ENCODE measurements around the gene GAL3ST3.

The GAL3ST3 gene

GRCh38 chr11:66042227-66042995, 6.5 kb downstream of the GAL3ST3 start:
- no peak overlapping the region for H3K27ac ChIP-seq
- no peak for TF ChIP-seq ZFX (IDR thresholded peaks at IDR 0.05)
- no peak for TF ChIP-seq CTCF (conservative IDR thresholded peaks at IDR 0.05)

GRCh38 chr11:66039765-66040164, 9.2 kb downstream of the GAL3ST3 start:
- no peak overlapping the region for H3K27ac ChIP-seq
- TF ChIP-seq CTCF (conservative IDR thresholded peaks at IDR 0.05) (no peak), ZFX (IDR thresholded peaks at IDR 0.05) (no peak)

GRCh38 chr11:66037327-66037726, 11.6 kb downstream of the GAL3ST3 start:
- TF ChIP-seq ZFX (IDR thresholded peaks at IDR 0.05) (no peak), CTCF (conservative IDR thresholded peaks at IDR 0.05) (no peak)
- H3K27ac ChIP-seq: no peak overlapping the region

- TF ChIP-seq CTCF (conservative IDR thresholded peaks at IDR 0.05): no peak
- no peak for TF ChIP-seq ZFX (IDR thresholded peaks at IDR 0.05)
- H3K27ac ChIP-seq: no peak overlapping the region
Measured at GRCh38 chr11:66036334-66036710, 12.6 kb downstream of the GAL3ST3 start.

GRCh38 chr11:66035653-66036333, 13.2 kb downstream of the GAL3ST3 start:
- no peak overlapping the region for H3K27ac ChIP-seq
- TF ChIP-seq ZFX (IDR thresholded peaks at IDR 0.05): no peak
- TF ChIP-seq CTCF (conservative IDR thresholded peaks at IDR 0.05): no peak

DNA sequence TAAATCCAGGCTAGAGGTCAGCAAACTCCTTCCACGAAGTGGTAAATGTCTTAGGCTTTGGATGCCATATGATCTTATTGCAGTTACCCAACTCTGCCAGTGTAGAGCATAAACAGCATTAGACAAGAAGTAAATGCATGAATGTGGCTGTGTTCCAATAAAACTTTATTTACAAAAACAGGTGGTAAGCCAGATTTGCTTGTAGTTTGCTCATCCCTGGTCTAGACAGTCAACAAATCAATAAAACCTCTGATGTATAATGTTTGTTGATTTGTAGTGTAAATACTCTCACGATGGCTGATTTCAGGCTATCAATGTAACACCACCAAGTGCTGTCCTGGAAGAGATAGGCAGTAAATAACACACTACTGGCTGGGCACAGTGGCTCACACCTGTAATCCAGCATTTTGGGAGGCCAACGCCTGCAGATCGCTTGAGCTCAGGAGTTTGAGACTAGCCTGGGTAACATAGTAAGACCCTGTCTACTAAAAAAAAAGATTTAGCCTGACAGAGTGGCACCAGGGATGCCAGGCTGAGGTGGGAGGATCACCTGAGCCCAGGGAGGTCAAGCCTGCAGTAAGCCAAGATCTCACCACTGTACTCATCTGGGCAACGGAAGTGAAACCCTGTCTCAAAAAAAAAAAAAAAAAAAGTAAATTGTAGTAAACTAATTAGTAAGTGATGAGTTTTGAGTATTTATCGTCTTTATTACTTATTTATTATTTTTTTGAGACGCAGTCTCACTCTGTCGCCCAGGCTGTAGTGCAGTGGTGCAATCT, 15.8 kb downstream of the GAL3ST3 start:
- TF ChIP-seq CTCF (conservative IDR thresholded peaks at IDR 0.05) (no peak), ZFX (IDR thresholded peaks at IDR 0.05) (no peak)

More for the DNA sequence above, 15.8 kb downstream of the GAL3ST3 start:
- no peak overlapping the region for H3K27ac ChIP-seq
